Measurements from ENCODE around the gene TMEM51. TPM values are rescaled to one million over a fixed set of nuclear protein-coding genes. Genes with fewer than 3 reads are reported as not detected.

Gene TMEM51
- total RNA-seq, 1 donor from 2014 or later, result 9.3 TPM

DNA sequence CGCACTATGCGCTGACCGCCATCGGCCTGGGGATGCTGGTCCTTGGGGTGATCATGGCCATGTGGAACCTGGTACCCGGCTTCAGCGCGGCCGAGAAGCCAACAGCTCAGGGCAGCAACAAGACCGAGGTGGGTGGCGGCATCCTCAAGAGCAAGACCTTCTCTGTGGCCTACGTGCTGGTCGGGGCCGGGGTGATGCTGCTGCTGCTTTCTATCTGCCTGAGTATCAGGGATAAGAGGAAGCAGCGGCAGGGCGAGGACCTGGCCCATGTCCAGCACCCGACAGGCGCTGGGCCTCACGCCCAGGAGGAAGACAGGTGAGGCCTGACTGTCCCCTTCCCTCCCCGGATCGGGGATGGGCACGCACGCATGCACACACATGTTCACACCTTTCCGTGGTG is 61.6 kb downstream of the TMEM51 start:
- no peak for DNase-seq (ENCODE audit: low read depth in 2 of 2)

DNA sequence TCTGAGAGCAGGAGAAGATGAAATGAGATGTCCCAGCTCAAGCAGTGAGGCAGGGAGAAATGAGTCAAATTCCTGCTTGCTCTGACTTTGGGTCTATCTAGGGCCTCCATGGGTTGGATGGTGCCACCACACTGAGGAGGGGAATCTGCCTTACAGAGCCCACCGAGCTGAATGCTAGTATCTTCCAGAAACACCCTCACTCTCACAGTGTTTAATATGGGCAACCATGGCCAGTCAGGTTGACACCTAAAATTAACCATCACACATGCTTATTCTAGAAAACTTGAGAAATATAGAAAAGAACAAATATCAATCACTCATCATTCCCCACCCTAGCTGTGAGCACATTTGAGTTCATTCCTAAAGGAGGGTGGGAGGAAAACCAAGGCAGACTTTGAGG is 64.1 kb downstream of the TMEM51 start:
- DNase-seq (ENCODE audit: low read depth in 2 of 2), result no peak

GRCh38 chr1:15218287-15219279 is 65.0 kb downstream of the TMEM51 start:
- peak; percentile 96 to 100 for DNase-seq (ENCODE audit: low read depth in 2 of 2)

DNA sequence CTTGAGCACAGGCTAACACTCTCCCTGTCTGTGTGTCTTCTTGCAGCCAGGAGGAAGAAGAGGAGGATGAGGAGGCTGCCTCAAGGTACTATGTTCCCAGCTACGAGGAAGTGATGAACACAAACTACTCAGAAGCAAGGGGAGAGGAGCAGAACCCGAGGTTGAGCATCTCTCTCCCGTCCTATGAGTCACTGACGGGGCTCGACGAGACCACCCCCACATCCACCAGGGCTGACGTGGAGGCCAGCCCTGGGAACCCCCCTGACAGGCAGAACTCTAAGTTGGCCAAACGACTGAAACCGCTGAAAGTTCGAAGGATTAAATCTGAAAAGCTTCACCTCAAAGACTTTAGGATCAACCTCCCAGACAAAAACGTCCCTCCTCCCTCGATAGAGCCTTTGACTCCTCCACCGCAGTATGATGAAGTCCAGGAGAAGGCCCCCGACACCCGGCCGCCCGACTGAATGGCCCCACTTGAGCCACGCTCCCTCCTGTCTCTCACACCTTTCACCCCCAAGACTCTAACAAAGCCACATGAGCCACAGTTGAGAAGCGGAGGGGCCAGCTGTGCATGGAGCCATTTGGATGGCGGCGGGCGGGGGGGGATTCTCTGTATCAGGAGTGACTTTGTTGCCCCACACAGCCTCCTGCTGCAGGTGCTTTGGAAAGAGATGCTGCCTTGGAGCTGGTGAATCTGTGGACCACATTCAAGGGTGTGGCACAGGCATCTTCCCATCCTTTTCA is 65.9 kb downstream of the TMEM51 start:
- DNase-seq (ENCODE audit: low read depth in 2 of 2), result no peak

DNA sequence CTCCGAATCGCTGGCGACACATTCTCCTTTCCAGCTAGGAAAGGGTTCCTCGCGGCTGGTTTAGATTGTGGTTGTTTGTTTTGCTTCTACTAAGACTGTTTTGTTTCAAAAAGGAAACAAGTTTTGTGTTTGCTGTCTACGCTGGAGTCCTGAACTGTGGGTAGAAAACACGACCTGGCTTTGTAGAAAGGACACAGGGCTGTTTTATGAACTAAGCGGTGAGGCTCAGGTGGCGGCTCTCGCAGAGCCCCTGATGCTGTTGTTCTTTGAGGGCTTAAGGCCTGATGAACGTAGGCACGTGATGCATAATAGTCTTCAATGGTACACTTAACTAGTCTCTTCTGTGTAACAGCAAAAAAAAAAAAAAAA is 66.5 kb downstream of the TMEM51 start:
- DNase-seq (ENCODE audit: low read depth in 2 of 2), result no peak

- DNase-seq (ENCODE audit: low read depth in 2 of 2), result no peak
Measured at GRCh38 chr1:15220825-15221431, 67.4 kb downstream of the TMEM51 start.

DNA sequence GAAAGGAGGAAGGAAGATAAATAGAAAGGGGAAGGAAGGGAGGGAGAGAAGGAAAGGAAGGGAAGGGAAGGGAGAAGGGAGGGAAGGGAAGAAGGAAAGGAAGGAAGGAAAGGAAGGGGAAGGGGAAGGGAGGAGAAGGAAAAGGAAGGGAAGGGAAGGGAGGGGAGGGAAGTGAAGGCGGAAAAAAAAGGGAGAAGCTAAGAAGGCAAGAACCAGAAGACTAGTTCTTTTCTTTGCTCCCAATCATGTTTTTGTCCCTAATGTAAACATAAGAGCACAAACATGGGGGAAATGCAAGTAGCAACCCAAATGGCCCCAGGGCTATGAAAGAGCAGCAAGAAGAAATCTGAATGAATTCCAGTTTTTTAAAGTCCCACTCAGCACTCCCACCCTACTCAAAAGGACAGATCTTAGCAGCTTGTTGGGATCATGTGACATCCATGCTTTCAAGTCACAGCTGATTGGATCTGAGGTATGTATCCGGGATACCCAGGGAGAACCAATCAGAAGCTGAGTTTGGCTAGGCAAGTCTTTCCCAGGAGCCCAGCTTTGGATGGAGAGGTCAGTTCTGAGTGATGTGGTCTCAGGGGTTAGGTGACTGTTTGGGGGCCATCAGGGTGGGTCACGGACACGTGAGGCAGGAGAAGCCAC is 69.2 kb downstream of the TMEM51 start:
- no peak for DNase-seq (ENCODE audit: low read depth in 2 of 2)

DNA sequence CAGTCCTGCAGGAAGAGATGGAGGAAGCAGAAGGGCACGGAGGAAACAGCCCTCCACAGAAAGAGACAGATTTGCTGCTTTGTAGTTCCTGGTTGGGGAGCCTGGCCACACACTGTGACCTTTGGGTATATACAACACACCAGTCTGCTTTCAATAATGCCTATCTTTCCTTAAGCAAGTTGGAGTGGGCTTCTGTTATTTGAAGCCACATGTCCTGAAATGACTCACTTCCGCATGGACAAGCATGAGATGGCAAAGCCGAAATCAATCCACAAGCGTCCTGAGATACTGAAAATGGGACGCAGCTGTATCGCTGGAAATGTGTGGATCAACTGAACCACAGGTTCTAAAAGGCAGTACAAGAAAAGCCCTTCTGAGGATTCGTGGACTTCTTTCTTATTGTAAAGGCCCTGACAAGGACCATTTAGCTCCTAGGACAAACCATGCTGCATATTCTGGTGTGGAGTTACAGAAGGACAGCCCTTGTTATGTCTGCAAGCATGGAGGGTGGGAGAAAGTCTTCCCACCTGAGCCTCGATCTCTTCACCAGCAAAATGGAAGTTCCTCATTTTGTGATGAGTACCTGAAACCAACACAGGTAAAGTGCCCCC is 70.8 kb downstream of the TMEM51 start:
- peak; percentile 28 to 78 for DNase-seq (ENCODE audit: low read depth in 2 of 2)

GRCh38 chr1:15224974-15225373 is 71.4 kb downstream of the TMEM51 start:
- DNase-seq (ENCODE audit: low read depth in 2 of 2), result no peak

DNA sequence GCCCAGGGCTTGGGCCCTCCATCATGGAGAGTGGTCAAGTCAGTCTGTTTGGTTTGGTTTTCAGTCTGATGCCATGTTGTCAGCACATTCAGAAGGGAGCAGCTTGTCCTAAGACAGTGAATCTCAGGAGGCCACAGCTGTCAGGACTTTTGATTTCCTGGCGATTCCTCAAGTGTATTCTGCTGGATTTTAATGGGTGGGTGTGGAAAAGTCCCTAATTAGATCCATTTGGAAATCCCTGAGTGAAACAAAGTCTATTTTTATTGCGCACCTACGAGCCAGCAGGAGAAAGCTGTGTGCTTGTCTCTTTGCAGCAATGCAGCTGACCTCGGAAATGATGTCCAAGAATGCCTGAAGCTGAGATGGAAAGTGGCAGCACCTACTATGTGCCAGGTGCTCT is 71.9 kb downstream of the TMEM51 start:
- DNase-seq (ENCODE audit: low read depth in 2 of 2), result no peak

GRCh38 chr1:15226388-15227255 is 73.1 kb downstream of the TMEM51 start:
- DNase-seq (ENCODE audit: low read depth in 2 of 2), result no peak

- DNase-seq (ENCODE audit: low read depth in 2 of 2), result no peak
Measured at GRCh38 chr1:15229707-15230131, 76.2 kb downstream of the TMEM51 start.

DNA sequence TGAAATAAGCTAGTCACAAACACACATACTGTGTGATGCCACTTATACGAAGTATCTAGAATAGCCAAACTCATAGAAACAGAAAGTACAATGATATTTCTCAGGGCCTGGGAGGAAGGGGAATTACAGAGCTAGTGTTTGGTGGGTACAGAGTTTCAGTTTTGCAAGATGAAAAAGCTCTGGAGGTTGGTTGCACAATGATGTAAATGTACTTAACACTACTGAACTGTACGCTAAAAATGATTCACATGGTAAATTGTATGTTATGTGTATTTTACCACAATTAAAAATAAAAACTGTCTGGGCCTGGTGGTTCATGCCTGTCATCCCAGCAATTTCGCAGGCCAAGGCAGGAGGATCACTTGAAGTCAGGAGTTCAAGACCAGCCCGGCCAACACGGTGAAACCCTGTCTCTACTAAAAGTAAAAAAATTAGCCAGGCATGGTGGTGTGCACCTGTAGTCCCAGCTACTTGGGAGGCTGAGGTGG is 78.2 kb downstream of the TMEM51 start:
- no peak for DNase-seq (ENCODE audit: low read depth in 2 of 2)

DNA sequence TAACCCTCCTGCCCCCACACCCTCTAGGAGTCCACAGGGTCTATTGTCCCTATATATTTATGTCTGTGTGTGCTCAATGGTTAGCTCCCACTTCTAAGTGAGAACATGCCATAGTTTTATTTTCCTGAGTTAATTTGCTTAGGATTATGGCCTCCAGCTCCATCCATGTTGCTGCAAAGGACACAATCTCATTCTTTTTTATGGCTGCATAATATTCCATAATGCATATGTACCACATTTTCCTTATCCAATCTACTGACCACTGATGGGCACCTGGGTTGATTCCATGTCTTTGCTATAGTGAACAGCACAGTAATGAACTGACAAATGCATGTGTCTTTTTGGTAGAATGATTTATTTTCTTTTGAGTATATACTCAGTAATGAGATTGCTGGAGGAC is 80.1 kb downstream of the TMEM51 start:
- no peak for DNase-seq (ENCODE audit: low read depth in 2 of 2)

DNA sequence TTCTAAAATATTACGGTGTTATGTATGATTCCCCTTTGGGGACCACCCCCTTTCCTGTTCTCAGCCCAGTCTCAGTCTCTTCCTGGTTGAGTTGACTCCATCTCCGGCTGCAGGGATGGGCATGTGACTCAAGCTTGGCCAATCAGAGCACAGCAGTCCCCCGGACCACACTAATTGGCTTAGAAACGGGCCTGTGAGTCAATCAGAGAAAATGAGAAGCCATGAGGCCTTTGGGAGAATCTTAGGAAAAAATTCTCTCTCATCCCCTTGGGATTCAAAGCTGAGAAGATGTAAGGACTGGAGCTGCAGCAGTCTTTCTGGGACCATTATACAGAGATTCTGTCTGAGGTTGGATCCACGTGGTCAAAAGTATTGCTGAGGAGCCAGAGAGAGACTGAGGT is 82.8 kb downstream of the TMEM51 start:
- DNase-seq (ENCODE audit: low read depth in 2 of 2), result no peak

- DNase-seq (ENCODE audit: low read depth in 2 of 2), result no peak
Measured at GRCh38 chr1:15236746-15237145, 83.2 kb downstream of the TMEM51 start.

- DNase-seq (ENCODE audit: low read depth in 2 of 2), result no peak
Measured at GRCh38 chr1:15238789-15239188, 85.2 kb downstream of the TMEM51 start.

GRCh38 chr1:15242766-15243165 is 89.2 kb downstream of the TMEM51 start:
- no peak for DNase-seq (ENCODE audit: low read depth in 2 of 2)

DNA sequence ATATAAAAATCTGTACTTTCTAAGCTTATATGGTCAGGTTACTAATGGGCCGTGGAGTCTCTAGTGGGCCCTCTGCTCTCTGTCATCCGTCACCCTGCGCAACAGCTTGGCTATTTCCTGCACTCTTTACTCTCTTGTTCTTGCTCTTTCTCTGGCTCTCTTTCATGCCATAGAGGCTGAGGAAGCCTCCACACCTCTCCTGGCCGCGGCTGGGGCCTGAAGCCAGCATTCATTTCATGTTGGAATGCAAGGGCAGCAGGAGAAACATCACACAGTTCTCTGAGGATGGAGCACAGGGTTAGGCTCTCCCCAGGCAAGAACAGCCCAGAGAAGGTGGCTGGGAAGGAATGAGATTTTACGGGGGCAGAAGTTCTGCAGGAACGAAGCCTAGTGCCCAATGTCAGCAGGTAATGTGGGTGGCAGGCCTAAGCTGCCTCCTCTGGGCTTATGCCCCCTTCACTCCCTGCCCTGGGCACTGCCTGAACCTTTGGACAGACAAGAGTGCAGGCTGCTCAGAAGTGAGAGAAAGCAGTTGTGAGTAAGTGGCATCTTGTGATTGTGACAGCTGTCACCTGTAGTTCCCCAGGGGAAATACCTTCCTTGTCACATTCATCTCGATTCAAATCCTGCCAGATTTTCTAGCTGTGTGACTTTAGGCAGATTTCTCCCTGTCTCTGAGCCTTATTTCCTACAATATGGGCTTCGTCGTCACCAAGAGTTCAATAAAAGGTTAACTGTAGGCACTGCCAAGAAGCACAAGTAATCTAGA is 89.9 kb downstream of the TMEM51 start:
- no peak for DNase-seq (ENCODE audit: low read depth in 2 of 2)
